Activated gamma-delta T cell treated with Interleukin-2 at 50 U/mL for 16 hours (primary cell): ENCODE results near the gene KBTBD3.
A peak's percentile ranks its signal among the peaks of the same experiment; 100 is the strongest.
"Not testable (repeated sequence)": the region's sequence is repeated elsewhere in the genome, so short reads cannot be mapped to it uniquely, and the experiment has no call there.

Experiments
- DNase-seq: peaks from one replicate; pipeline ENCODE4 v3.0.0-alpha.2; 2020

The KBTBD3 gene

GRCh38 chr11:106061249-106061784 lies 15.8 kb downstream of the KBTBD3 start:
- DNase-seq = no peak

- no peak for DNase-seq
These were observed 17.5 kb downstream of the KBTBD3 start for GRCh38 chr11:106059617-106060016.

GRCh38 chr11:106058377-106058776 lies 18.8 kb downstream of the KBTBD3 start:
- DNase-seq = not testable (repeated sequence)

- no peak for DNase-seq
These were observed 26.0 kb downstream of the KBTBD3 start for GRCh38 chr11:106051103-106051502.

- no peak for DNase-seq
These were observed 27.2 kb downstream of the KBTBD3 start for GRCh38 chr11:106049727-106050476.

GRCh38 chr11:106047631-106048030 lies 29.5 kb downstream of the KBTBD3 start:
- no peak for DNase-seq

GRCh38 chr11:106043540-106043939 lies 33.6 kb downstream of the KBTBD3 start:
- DNase-seq = no peak

GRCh38 chr11:106032861-106033260 lies 44.3 kb downstream of the KBTBD3 start:
- no peak for DNase-seq

GRCh38 chr11:106031936-106032335 lies 45.2 kb downstream of the KBTBD3 start:
- DNase-seq = no peak

- DNase-seq = no peak
These were observed 45.8 kb downstream of the KBTBD3 start for GRCh38 chr11:106031202-106031810.

- DNase-seq = no peak
These were observed 46.5 kb downstream of the KBTBD3 start for GRCh38 chr11:106030609-106031008.

GRCh38 chr11:106022795-106023275 lies 54.3 kb downstream of the KBTBD3 start:
- no peak for DNase-seq

GRCh38 chr11:106021967-106022794 lies 55.0 kb downstream of the KBTBD3 start, which contains the start of gene MSANTD4:
MSANTD4 (minus strand) TSS chr11:106022240; CDS start chr11:106010917, 11,323 bp downstream.
- peak; percentile 94 for DNase-seq

GRCh38 chr11:106021181-106021966 lies 55.8 kb downstream of the KBTBD3 start:
- no peak for DNase-seq

GRCh38 chr11:106017093-106017492 lies 60.1 kb downstream of the KBTBD3 start:
- DNase-seq = no peak

- no peak for DNase-seq
These were observed 62.1 kb downstream of the KBTBD3 start for GRCh38 chr11:106015066-106015465.

GRCh38 chr11:106014620-106015019 lies 62.5 kb downstream of the KBTBD3 start:
- DNase-seq = no peak

- DNase-seq = no peak
These were observed 63.1 kb downstream of the KBTBD3 start for GRCh38 chr11:106014035-106014434.

- DNase-seq = no peak
These were observed 64.4 kb downstream of the KBTBD3 start for GRCh38 chr11:106012744-106013143.

GRCh38 chr11:106011481-106011880 lies 65.7 kb downstream of the KBTBD3 start:
- no peak for DNase-seq

GRCh38 chr11:106003094-106003493 lies 74.1 kb downstream of the KBTBD3 start:
- not testable (repeated sequence) for DNase-seq

GRCh38 chr11:106001304-106002012 lies 75.7 kb downstream of the KBTBD3 start:
- no peak for DNase-seq
